NCI-H460 (cell line): Measurements from ENCODE around the gene SLC9A9. TPM values are rescaled to one million over a fixed set of nuclear protein-coding genes. Genes with fewer than 3 reads are reported as not detected.
A peak's percentile ranks its signal among the peaks of the same experiment; 100 is the strongest.
"Not testable (repeated sequence)": the region's sequence is repeated elsewhere in the genome, so short reads cannot be mapped to it uniquely, and the experiment has no call there.

Experiments
- DNase-seq: peaks from one replicate; pipeline ENCODE4 v3.0.0-alpha.2; 2016; ENCODE audit warnings: low read depth; ENCODE audit errors: extremely low read depth
- total RNA-seq: library from RNA; depleted of rRNA; stranded (reverse); fragments of >200 nt; shearing (Covaris generic); gene quantifications from 2 replicates; pipeline ENCODE4 v1.2.3, GENCODE V29; 2014

SLC9A9 gene
- total RNA-seq, 1 experiment from 2014 or later = 1.1 TPM

DNA sequence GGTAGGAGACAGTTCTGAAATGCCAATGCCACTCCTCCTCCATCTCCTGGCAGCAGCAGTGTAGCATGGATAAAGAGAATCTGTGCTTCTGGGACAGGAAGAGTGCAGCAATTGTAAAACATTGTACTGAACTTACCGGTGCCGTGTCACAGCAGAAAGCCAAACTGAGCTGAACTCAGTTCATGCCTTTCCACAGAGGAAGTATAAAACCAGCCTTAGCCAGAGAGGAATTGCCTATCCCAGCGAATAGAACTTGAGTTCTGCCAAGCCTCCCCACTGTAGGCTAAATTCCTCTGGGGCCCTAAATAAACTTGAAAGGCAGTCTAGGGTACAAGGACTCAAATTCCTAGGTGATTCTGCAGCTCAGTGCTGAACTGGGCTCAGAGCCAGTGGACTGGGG lies 148.8 kb downstream of the SLC9A9 start:
- no peak for DNase-seq

GRCh38 chr3:143698682-143699303 lies 149.5 kb downstream of the SLC9A9 start:
- no peak for DNase-seq

GRCh38 chr3:143697975-143698374 lies 150.3 kb downstream of the SLC9A9 start:
- DNase-seq = no peak

GRCh38 chr3:143695333-143695732 lies 152.9 kb downstream of the SLC9A9 start:
- DNase-seq = not testable (repeated sequence)

DNA sequence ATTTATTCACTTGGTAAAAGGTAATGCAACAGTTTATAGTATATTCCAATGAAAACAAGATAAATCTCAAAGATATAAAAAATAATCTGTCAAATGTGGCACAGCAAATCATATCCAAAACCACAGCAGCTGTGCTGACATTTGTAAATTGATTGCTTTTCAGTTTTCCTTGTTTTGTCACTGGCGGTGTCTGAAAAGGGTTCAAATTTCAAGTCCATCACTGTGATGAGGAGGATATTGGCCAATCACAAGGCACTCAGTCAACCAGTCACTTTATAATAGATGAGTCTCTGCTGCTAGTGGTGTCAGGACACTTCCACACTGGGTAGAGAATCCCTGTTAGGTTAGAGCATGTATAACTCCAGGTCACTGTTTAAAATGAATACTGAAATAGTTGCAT lies 154.8 kb downstream of the SLC9A9 start:
- DNase-seq = no peak

DNA sequence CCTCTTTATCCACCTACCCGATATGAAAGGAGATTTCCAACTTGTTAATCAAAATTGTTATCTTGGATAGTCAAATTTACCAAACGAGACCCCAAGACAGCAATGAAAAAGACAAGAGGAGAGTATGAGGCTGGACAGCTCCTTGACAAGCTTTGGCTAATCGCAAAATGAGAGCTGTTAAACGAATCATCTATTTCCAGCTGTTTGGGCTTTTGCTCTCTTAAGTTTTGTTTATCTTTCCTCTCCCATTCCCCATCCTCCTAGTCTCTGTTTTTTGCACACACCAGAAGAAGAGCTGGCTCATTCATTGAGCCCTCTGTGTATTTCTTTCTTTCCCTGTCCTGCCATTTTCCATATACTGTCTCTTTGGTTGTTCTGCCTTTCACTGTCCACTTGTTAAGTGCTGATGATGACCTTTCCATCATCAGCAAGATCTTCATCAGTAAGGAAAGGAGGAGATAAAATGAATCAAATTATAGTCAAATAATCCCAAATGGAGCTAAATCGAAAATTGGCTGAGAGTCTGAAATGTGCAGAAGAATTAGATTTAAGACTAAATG lies 161.6 kb downstream of the SLC9A9 start:
- no peak for DNase-seq

- DNase-seq = no peak
These were observed 162.8 kb downstream of the SLC9A9 start for GRCh38 chr3:143685491-143685890.

DNA sequence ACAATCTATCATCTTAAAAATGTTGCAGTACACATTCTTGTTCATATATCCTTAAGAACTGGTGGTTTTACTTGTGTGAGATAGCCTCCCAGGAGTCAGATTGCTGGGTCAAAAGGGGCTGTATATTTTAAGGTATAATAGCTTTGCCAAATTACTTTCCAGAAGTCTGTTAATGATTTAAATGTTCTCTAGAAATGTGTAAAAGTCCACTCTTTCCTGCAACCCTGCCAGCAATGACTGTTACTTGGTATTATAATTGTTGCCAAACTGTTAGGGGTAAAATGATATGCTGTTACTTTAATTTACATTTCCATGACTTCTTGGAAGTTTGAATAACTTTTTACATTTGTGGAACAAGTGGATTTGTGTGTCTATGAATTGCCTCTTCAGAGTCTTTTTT lies 170.8 kb downstream of the SLC9A9 start:
- no peak for DNase-seq

GRCh38 chr3:143676747-143677146 lies 171.5 kb downstream of the SLC9A9 start:
- no peak for DNase-seq

DNA sequence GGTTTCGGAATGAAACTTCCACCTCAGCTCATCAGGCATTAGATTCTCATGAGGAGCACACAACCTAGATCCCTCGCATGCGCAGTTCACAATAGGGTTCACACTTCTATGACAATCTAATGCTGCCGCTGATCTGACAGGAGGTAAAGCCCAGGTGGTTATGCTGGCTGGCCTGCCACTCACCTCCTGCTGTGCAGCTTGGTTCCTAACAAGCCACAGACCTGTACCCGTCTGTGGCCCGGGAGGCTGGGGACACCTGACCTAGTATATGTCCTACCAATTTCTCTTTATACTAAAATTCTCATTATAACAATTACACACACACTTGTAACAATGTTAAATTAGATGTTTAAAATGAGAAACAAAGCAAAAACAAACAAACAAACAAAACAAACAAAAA lies 172.2 kb downstream of the SLC9A9 start:
- no peak for DNase-seq

DNA sequence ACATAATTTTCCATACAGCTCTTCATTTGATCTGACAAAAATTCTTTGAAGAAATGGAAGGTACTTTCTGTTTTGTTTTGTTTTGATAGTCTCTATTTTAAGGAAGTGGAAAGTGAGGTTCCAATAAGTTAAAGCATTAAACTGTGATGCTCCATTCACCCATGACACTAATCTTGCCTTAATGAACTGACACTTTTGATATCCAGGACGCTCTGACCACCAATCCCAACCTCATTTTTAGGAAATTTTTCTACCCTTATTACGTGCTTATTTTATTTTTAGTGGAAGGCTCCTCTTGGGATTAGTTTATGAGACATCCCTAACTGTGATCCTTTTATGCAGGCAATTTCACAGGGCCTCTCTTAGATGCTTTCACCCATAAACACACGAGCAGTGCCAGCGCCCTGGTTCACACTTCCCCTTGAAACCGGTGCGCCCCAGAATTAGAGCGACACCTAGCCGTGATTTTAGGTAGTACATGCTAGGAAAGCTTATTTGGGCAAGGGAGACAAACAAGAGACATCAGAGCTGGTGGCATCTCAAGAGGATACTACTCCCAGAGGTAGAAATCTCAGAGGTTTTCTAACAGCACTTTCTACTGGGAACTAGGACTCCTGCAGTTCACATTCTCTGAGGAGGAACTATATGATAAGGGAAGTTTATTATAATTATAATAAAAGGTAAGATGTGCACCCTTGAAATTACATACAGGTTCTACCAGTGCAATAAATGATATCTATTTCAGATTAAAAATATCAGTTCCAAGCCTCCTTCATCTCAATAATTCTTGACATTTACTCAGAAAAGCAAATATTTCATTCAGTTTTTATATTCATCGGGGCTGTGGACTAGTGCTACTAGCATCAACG lies 173.9 kb downstream of the SLC9A9 start:
- DNase-seq = peak; percentile 51

DNA sequence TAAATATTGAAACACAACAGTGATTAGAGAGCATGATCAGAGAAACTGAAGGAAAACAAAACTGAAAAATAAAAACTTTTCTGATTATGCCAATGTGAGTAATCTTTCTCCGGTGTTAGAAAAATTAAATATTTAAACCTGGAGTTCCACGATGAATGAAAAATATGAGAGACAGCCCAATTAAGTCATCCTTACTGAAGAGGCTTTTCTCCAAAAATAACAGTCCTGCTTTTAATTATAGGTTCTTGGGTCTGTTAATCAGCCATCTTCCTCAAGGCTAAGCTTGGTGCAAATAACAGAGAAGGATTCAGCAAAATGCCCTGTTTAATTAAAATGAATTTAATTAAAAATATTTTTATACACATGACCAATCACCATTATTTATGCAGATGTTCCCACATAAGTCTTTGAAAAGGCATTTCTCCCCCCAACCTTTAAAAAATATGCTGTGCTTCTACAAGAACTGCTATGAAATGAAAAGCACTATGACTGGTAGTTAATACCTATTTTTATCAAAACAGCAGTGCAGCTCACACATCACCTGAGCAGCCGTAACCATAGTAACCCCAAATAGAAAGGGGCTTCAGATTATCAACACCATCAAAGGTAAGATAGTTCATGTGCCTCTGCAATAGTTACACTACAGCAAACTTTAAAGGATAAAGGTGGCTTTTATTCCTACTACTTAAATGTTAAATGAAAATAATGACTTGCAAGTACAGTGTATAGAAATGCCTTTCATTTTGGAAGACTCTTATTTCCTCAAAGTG lies 175.7 kb downstream of the SLC9A9 start:
- DNase-seq = no peak

- DNase-seq = no peak
These were observed 176.6 kb downstream of the SLC9A9 start for GRCh38 chr3:143671626-143672025.

- DNase-seq = no peak
These were observed 179.1 kb downstream of the SLC9A9 start for GRCh38 chr3:143668924-143669790.

DNA sequence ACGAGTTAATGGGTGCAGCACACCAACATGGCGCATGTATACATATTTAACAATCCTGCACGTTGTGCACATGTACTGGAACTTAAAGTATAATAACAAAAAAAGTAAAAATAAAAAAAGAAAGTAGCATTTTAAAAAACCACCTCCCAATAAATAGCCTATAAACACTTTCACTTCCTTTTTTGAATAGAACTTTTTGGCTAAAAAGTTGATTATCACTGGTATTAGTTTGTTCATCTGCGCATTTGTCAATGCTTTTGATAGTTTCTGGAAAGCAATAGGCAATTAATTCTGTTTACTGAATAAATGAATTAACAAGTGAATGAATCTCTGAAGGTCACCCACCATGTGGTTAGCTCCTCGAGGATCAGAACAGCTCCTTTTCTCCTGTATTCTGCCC lies 179.9 kb downstream of the SLC9A9 start:
- no peak for DNase-seq

GRCh38 chr3:143661677-143662076 lies 186.6 kb downstream of the SLC9A9 start:
- DNase-seq = no peak

GRCh38 chr3:143658861-143659260 lies 189.4 kb downstream of the SLC9A9 start:
- no peak for DNase-seq

- DNase-seq = no peak
These were observed 190.2 kb downstream of the SLC9A9 start for GRCh38 chr3:143658116-143658515.

- DNase-seq = no peak
These were observed 190.9 kb downstream of the SLC9A9 start for GRCh38 chr3:143657391-143657790.

DNA sequence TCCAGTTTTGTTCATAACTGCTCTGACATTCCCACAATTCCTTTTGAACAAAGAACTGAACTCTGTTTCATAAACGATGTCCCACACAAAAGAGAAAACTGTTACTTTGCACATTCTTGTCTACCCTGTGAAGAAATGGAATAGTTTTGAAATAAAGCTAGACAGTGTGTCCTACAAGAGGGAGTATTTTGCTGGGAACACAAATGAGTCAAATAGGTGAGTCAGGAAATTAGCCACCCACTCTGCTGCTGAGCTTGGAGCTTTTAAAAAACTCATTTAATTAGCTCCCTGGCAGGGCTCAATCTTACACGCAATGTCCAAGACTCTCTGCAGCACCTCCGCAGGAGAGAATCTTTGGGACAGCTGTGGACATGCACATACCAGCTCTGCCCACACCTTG lies 193.4 kb downstream of the SLC9A9 start:
- DNase-seq = no peak
